K562 (cell line): ENCODE results near the gene SRPRA. TPM values are rescaled to one million over a fixed set of nuclear protein-coding genes. Genes with fewer than 3 reads are reported as not detected.

Experiments used
- CBFA2T3 ChIP-seq: fragments of 450-650 bp; IDR thresholded peaks from 2 replicates; pipeline ENCODE4 v1.6.1; 2017
- CLOCK ChIP-seq: fragments of 250-450 bp; sonication (Bioruptor Pico); IDR thresholded peaks from 2 replicates; pipeline ENCODE4 v1.4.0; 2020; ENCODE audit warnings: mild to moderate bottlenecking, moderate library complexity, borderline replicate concordance
- ELF4 ChIP-seq: fragments of 450-650 bp; formaldehyde crosslinking; IDR thresholded peaks from 2 replicates; pipeline ENCODE4 v1.4.0; 2022; ENCODE audit warnings: missing genetic modification characterization
- EP300 ChIP-seq: IDR thresholded peaks from 2 replicates; pipeline ENCODE4 v1.6.1; 2012; ENCODE audit warnings: low read length, improper control_type of control experiment
- MEF2D ChIP-seq: conservative IDR thresholded peaks from 2 replicates; pipeline ENCODE4 v1.6.1; 2016; ENCODE audit warnings: low read depth, missing genetic modification characterization, missing compliant biosample characterization
- NR3C1 ChIP-seq: sonication (generic); formaldehyde crosslinking; IDR thresholded peaks from 2 replicates; pipeline ENCODE4 v1.8.1; 2022; ENCODE audit warnings: missing genetic modification reagents
- RERE ChIP-seq: sonication (generic); formaldehyde crosslinking; IDR thresholded peaks from 2 replicates; pipeline ENCODE4 v1.8.0; 2023; ENCODE audit warnings: missing genetic modification reagents, mild to moderate bottlenecking, borderline replicate concordance
- TEAD4 ChIP-seq, 2 experiments: sonication (generic) in 1 of 2; formaldehyde crosslinking in 1 of 2; IDR thresholded peaks; 2 replicates each; pipeline versions ENCODE4 v1.6.1 to v1.8.0; 2012 to 2022; ENCODE audit warnings: borderline replicate concordance in 1 of 2, inconsistent platforms in 1 of 2, low read length in 1 of 2, mild to moderate bottlenecking in 1 of 2, missing genetic modification reagents in 1 of 2
- ZFP36 ChIP-seq: fragments of 150-350 bp; IDR thresholded peaks from 2 replicates; pipeline ENCODE4 v1.6.1; 2018; ENCODE audit warnings: low read length, low read depth; ENCODE audit not compliant: partially characterized antibody
- ZNF280B ChIP-seq: fragments of 250-450 bp; sonication (Bioruptor Pico); IDR thresholded peaks from 2 replicates; pipeline ENCODE4 v1.5.1; 2021; ENCODE audit warnings: mild to moderate bottlenecking
- ZNF444 ChIP-seq: fragments of 250-450 bp; sonication (Bioruptor Pico); IDR thresholded peaks from 2 replicates; pipeline ENCODE4 v1.4.0; 2020; ENCODE audit warnings: mild to moderate bottlenecking, moderate library complexity
- ZNF707 ChIP-seq: fragments of 250-450 bp; sonication (Bioruptor Pico); conservative IDR thresholded peaks from 2 replicates; pipeline ENCODE4 v1.8.0; 2022; ENCODE audit warnings: inconsistent platforms, mild to moderate bottlenecking, moderate library complexity
- polyA plus RNA-seq, 8 experiments: library from polyadenylated mRNA; depleted of rRNA in 4 of 8; stranded (reverse) in 5 of 8; unstranded in 3 of 8; fragments of >200 nt; fragmentation: Nextera tagmentation in 2 of 8; fragmentation: Illumina TruSeq in 1 of 8; extraction: Ambion mirVana in 2 of 8; extraction: Trizol in 1 of 8; gene quantifications; 2 replicates each; pipeline versions ENCODE4 v1.2.1 to v1.2.3, GENCODE V29; 2011 to 2014; ENCODE audit warnings: inconsistent platforms in 1 of 8, missing spikeins in 1 of 8
- total RNA-seq, 7 experiments: library from RNA; depleted of rRNA in 6 of 7; stranded (reverse); fragments of >200 nt in 6 of 7; fragmentation: Illumina TruSeq in 2 of 7; extraction: Trizol in 2 of 7; gene quantifications; 2 replicates each; pipeline versions ENCODE4 v1.2.1 to v1.2.3, GENCODE V29; 2011 to 2021; ENCODE audit warnings: low replicate concordance in 1 of 7
- TF ChIP-seq, protein P1 (sequence below): fragments of 450-650 bp; formaldehyde crosslinking; IDR thresholded peaks from 2 replicates; pipeline ENCODE4 v1.4.0; 2020; ENCODE audit warnings: mild to moderate bottlenecking, moderate library complexity

Gene SRPRA
- total and polyA plus RNA-seq, 9 of the 15 experiments (the other 6 are each of a cell fraction or from before 2014, with no cell fraction given): 33.5 to 124 (median 80.0) TPM

- TF ChIP-seq EP300: no peak
- TF ChIP-seq CBFA2T3: no peak
- TF ChIP-seq CLOCK: no peak
- no peak for TF ChIP-seq ZFP36
- TF ChIP-seq MEF2D (tag): no peak
- no peak for TF ChIP-seq NR3C1
- TF ChIP-seq ZNF444 (CRISPR knock-in tag): no peak
- no peak; the same call in 1 of the 2 replicates for TF ChIP-seq ZNF707
- TF ChIP-seq, protein P1, sequence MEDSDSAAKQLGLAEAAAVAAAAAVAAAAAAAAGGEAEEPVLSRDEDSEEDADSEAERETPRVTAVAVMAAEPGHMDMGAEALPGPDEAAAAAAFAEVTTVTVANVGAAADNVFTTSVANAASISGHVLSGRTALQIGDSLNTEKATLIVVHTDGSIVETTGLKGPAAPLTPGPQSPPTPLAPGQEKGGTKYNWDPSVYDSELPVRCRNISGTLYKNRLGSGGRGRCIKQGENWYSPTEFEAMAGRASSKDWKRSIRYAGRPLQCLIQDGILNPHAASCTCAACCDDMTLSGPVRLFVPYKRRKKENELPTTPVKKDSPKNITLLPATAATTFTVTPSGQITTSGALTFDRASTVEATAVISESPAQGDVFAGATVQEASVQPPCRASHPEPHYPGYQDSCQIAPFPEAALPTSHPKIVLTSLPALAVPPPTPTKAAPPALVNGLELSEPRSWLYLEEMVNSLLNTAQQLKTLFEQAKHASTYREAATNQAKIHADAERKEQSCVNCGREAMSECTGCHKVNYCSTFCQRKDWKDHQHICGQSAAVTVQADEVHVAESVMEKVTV (CRISPR knock-in tag): no peak
- no peak for TF ChIP-seq ZNF280B
- TF ChIP-seq TEAD4 (IDR thresholded peaks at IDR 0.05; ENCODE audit: low read length): no peak; the same call in 1 of the 2 replicates
- no peak for TF ChIP-seq TEAD4 (CRISPR knock-in tag; IDR thresholded peaks at IDR 0.05; ENCODE audit: borderline replicate concordance)
- TF ChIP-seq ELF4 (CRISPR knock-in tag): no peak
- TF ChIP-seq RERE (CRISPR knock-in tag): 0 out of 2 replicates have a peak, but pooled peaks have one; percentile 43
Measured at GRCh38 chr11:126303623-126304456, 35.1 kb upstream of the SRPRA start, which contains the start of gene DCPS (continued).
